ENCODE data around the gene EEF1AKMT3. TPM values are rescaled to one million over a fixed set of nuclear protein-coding genes. Genes with fewer than 3 reads are reported as not detected.

EEF1AKMT3 gene
- total and polyA plus RNA-seq, 9 of the 15 experiments (the other 6 are each of a cell fraction or from before 2014, with no cell fraction given): 4.1 to 17.2 (median 7.9) TPM

GRCh38 chr12:57823908-57824640, 51.7 kb downstream of the EEF1AKMT3 start:
- H3K4me3 ChIP-seq: no peak overlapping the region
- DNase-seq (ENCODE audit: extremely low read depth in 1 of 4, low spot score in 3 of 4) (no peak), FAIRE-seq (no peak), ATAC-seq (no peak)
- peaks cover 15% of the 10 kb centered on the region for H4K20me1 ChIP-seq (replicated peaks; ENCODE audit: control insufficient read depth, insufficient read depth, low read length)
- H3K9ac ChIP-seq (ENCODE audit: insufficient read depth in 1 of 2, low read depth in 2 of 2, low read length in 2 of 2): peak overlapping the region in 1 of 2 experiments; percentile 60; a peak in 1 of 4 replicates
- 93% methylated on average over 18 of the region's 18 CpGs for WGBS (ENCODE audit: insufficient coverage, low coverage, missing lambda C conversion rate)
- peaks cover 2% of the 10 kb centered on the region; the same call in 2 of the 3 replicates for H3K79me2 ChIP-seq (ENCODE audit: control insufficient read depth, insufficient read depth, low read length)
- no peaks in the 10 kb centered on the region for H3K9me3 ChIP-seq (replicated peaks; ENCODE audit: control insufficient read depth, insufficient read depth, low read depth, low read length)
- H2AFZ ChIP-seq (ENCODE audit: low read depth, low read length): no peak overlapping the region
- no peaks in the 10 kb centered on the region for H3K9me1 ChIP-seq (ENCODE audit: control insufficient read depth, insufficient read depth, low read length)
- POLR2A ChIA-PET: interaction anchor here (0.5 to 1.4 kb wide), 8 partner anchors 9 to 480 kb away, joined by 3 to 11 read pairs (median 3); no protein-coding TSS in a partner anchor
- CTCF ChIA-PET (ENCODE audit: low intra/inter-chr PET ratio): no interaction called here
- intact Hi-C loops (cut with micrococcal nuclease): no loop called here
- H3K27ac ChIP-seq (ENCODE audit: extremely low read depth, low read depth, low read length): no peak overlapping the region
- H3K4me1 ChIP-seq (replicated peaks in 1 of 2; ENCODE audit: control insufficient read depth in 2 of 2, insufficient read depth in 2 of 2, low read length in 2 of 2): no peaks in the 10 kb centered on the region
- BruUV-seq (replicated peaks): no TSS peak
- in situ Hi-C loops (cut with MboI): no loop called here
- no peaks in the 10 kb centered on the region for H3K27me3 ChIP-seq (ENCODE audit: control insufficient read depth in 2 of 2, insufficient read depth in 2 of 2, low read length in 2 of 2)
- TF ChIP-seq CREB5 (CRISPR knock-in tag; IDR thresholded peaks at IDR 0.05): no peak
- TF ChIP-seq DPF2 (IDR thresholded peaks at IDR 0.05): no peak
- TF ChIP-seq ZNF143 (CRISPR knock-in tag; IDR thresholded peaks at IDR 0.05): no peak
- TF ChIP-seq POLR2G (IDR thresholded peaks at IDR 0.05; ENCODE audit: low read depth, low read length): peak; percentile 31; the same call in 1 of the 2 replicates
- no peak for TF ChIP-seq ZSCAN29 (IDR thresholded peaks at IDR 0.05)
- no peak overlapping the region for H3K4me2 ChIP-seq (ENCODE audit: insufficient read depth, low read length)
- peaks cover 77% of the 10 kb centered on the region for H3K36me3 ChIP-seq (ENCODE audit: control insufficient read depth, insufficient read depth, low read length)

Data from K562 (cell line).